HG03139 (cell line): ENCODE results near the gene ORAI3.

Experiments
- ATAC-seq: cut with Tn5 transposase; IDR thresholded peaks from one replicate; pipeline ENCODE4 v1.9.1; 2021; ENCODE audit not compliant: unreplicated experiment

The ORAI3 gene

GRCh38 chr16:30987581-30988190, 38.8 kb downstream of the ORAI3 start:
- ATAC-seq = no peak

GRCh38 chr16:30989469-30990047, 40.7 kb downstream of the ORAI3 start:
- ATAC-seq = no peak

- ATAC-seq = no peak
These were observed 41.2 kb downstream of the ORAI3 start for GRCh38 chr16:30990105-30990504.

- ATAC-seq = no peak
These were observed 42.2 kb downstream of the ORAI3 start for GRCh38 chr16:30991052-30991451.

GRCh38 chr16:30992276-30992780, 43.5 kb downstream of the ORAI3 start:
- no peak for ATAC-seq

GRCh38 chr16:30992931-30993816, 44.3 kb downstream of the ORAI3 start:
- no peak for ATAC-seq

GRCh38 chr16:30995927-30996323, 47.1 kb downstream of the ORAI3 start:
- ATAC-seq = no peak

GRCh38 chr16:30996324-30996984, 47.6 kb downstream of the ORAI3 start:
- ATAC-seq = no peak

GRCh38 chr16:30996985-30997724, 48.3 kb downstream of the ORAI3 start:
- ATAC-seq = peak; percentile 79

- no peak for ATAC-seq
These were observed 49.1 kb downstream of the ORAI3 start for GRCh38 chr16:30997725-30998711.

- no peak for ATAC-seq
These were observed 50.2 kb downstream of the ORAI3 start for GRCh38 chr16:30998852-30999761.

- ATAC-seq = no peak
These were observed 52.0 kb downstream of the ORAI3 start for GRCh38 chr16:31000671-31001382.

- ATAC-seq = no peak
These were observed 52.8 kb downstream of the ORAI3 start for GRCh38 chr16:31001507-31002249.

GRCh38 chr16:31002250-31002700, 53.4 kb downstream of the ORAI3 start:
- ATAC-seq = no peak

GRCh38 chr16:31002862-31003341, 54.0 kb downstream of the ORAI3 start:
- ATAC-seq = no peak

GRCh38 chr16:31003744-31004143, 54.9 kb downstream of the ORAI3 start:
- ATAC-seq = no peak
